Calu3 (cell line): ENCODE results near the gene ITGA11. TPM values are rescaled to one million over a fixed set of nuclear protein-coding genes. Genes with fewer than 3 reads are reported as not detected.
A peak's percentile ranks its signal among the peaks of the same experiment; 100 is the strongest.

Experiments used
- BruUV-seq: library from RNA; stranded (reverse); fragments of 400-500 nt; replicated peaks from 2 replicates; lab custom pipeline; 2021; lab: Mats Ljungman, UMichigan
- CTCF ChIA-PET: fragments of 300-600 bp; sonication (Branson Sonifier 250); formaldehyde crosslinking; loops from one replicate; lab custom pipeline; 2022; ENCODE audit warnings: antibody characterized with exemption; lab: Charles Lee
- DNase-seq: peaks from one replicate; pipeline ENCODE4 v3.0.0; 2022
- H3K27ac Mint-ChIP-seq: one replicate; pipeline ENCODE4 v1.8.0; 2022; ENCODE audit warnings: mixed read lengths; ENCODE audit not compliant: unreplicated experiment
- H3K27me3 Mint-ChIP-seq: one replicate; pipeline ENCODE4 v1.8.0; 2022; ENCODE audit warnings: mixed read lengths; ENCODE audit not compliant: unreplicated experiment
- H3K36me3 Mint-ChIP-seq: one replicate; pipeline ENCODE4 v1.8.0; 2022; ENCODE audit warnings: mild to moderate bottlenecking, moderate library complexity, mixed read lengths; ENCODE audit not compliant: insufficient read depth, unreplicated experiment
- H3K4me1 Mint-ChIP-seq: one replicate; pipeline ENCODE4 v1.8.0; 2022; ENCODE audit warnings: mild to moderate bottlenecking, low read depth, mixed read lengths; ENCODE audit not compliant: unreplicated experiment
- H3K4me3 Mint-ChIP-seq: one replicate; pipeline ENCODE4 v1.8.0; 2022; ENCODE audit warnings: mild to moderate bottlenecking, low read depth, moderate library complexity, mixed read lengths; ENCODE audit not compliant: unreplicated experiment
- H3K9me3 Mint-ChIP-seq: one replicate; pipeline ENCODE4 v1.8.0; 2022; ENCODE audit warnings: low read depth, mixed read lengths; ENCODE audit not compliant: unreplicated experiment
- intact Hi-C: fragments of 100-400 bp; cut with micrococcal nuclease; formaldehyde crosslinking; loops from one replicate; pipeline ENCODE4 v1.10.0; 2022; ENCODE audit not compliant: unreplicated experiment
- total RNA-seq: library from RNA; stranded (reverse); gene quantifications from 2 replicates; pipeline ENCODE4 v1.2.3, GENCODE V29; 2022
- TF ChIP-seq, protein P1 (sequence below): fragments of 200-600 bp; IDR thresholded peaks from one replicate; pipeline ENCODE4 v1.8.0; 2022; ENCODE audit warnings: antibody characterized with exemption; ENCODE audit not compliant: unreplicated experiment

ITGA11 gene
- total RNA-seq, 1 experiment from 2014 or later = not detected

DNA sequence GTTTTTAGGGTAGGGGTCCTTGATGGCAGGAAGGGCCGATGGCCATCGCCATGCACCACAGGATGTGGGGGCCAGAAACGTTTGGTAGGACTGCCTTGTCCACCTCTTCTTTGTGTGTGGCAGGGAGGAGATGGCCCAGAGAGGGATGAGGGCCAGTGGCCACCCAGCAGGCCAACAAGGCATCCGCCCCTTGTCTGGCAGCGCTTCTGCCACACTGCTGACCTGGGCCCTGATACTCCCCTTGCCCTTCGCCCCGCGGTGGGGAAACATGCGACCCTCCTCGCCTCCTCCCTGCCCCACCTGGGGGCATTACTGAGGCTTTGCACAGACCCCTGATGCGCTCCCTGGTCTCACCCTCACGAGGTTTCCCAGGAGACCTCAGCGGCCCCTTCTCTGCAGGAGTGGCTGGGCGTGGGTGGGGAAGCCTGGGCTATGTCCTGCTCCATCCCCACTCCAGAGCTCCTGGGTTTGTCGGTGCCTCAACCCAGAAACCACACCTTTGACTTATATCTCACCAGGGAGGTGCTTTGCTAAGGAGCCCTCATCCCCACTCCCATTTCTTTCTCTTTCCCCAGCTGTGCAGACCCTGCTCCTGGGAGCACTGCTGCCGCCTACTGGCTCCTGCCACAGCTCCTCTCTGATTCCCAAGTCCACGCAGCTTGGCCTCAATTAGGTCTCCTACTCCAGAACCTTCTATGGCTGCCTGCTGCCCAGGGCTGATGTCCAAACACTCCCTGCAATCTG is 115.7 kb downstream of the ITGA11 start:
- H3K36me3 Mint-ChIP-seq = no peaks in the 10 kb centered on the region
- intact Hi-C loops = no loop called here
- TF ChIP-seq, protein P1, sequence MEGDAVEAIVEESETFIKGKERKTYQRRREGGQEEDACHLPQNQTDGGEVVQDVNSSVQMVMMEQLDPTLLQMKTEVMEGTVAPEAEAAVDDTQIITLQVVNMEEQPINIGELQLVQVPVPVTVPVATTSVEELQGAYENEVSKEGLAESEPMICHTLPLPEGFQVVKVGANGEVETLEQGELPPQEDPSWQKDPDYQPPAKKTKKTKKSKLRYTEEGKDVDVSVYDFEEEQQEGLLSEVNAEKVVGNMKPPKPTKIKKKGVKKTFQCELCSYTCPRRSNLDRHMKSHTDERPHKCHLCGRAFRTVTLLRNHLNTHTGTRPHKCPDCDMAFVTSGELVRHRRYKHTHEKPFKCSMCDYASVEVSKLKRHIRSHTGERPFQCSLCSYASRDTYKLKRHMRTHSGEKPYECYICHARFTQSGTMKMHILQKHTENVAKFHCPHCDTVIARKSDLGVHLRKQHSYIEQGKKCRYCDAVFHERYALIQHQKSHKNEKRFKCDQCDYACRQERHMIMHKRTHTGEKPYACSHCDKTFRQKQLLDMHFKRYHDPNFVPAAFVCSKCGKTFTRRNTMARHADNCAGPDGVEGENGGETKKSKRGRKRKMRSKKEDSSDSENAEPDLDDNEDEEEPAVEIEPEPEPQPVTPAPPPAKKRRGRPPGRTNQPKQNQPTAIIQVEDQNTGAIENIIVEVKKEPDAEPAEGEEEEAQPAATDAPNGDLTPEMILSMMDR = peak; percentile 54
- peak; percentile 39 for DNase-seq
- BruUV-seq = no TSS peak
- H3K4me1 Mint-ChIP-seq = no peaks in the 10 kb centered on the region
- H3K27me3 Mint-ChIP-seq = peaks cover 99% of the 10 kb centered on the region
- H3K27ac Mint-ChIP-seq = no peak overlapping the region
- H3K9me3 Mint-ChIP-seq = no peaks in the 10 kb centered on the region
- H3K4me3 Mint-ChIP-seq = no peak overlapping the region
- CTCF ChIA-PET = interaction anchor here (0.9 to 2.3 kb wide), 6 partner anchors 9 to 609 kb away, joined by 3 to 19 read pairs (median 4); no protein-coding TSS in a partner anchor

GRCh38 chr15:68315495-68316031 is 116.4 kb downstream of the ITGA11 start:
- no peaks in the 10 kb centered on the region for H3K36me3 Mint-ChIP-seq
- DNase-seq = no peak
- CTCF ChIA-PET = interaction anchor here (0.7 to 2.3 kb wide), 6 partner anchors 9 to 610 kb away, joined by 3 to 19 read pairs (median 3); no protein-coding TSS in a partner anchor
- no peak overlapping the region for H3K27ac Mint-ChIP-seq
- TF ChIP-seq, protein P1 = no peak
- peaks cover 99% of the 10 kb centered on the region for H3K27me3 Mint-ChIP-seq
- H3K9me3 Mint-ChIP-seq = no peaks in the 10 kb centered on the region
- H3K4me1 Mint-ChIP-seq = no peaks in the 10 kb centered on the region
- no TSS peak for BruUV-seq
- intact Hi-C loops = no loop called here
- H3K4me3 Mint-ChIP-seq = no peak overlapping the region

GRCh38 chr15:68315035-68315434 is 116.9 kb downstream of the ITGA11 start:
- Mint-ChIP-seq H3K4me1 (no peaks in the 10 kb centered on the region), H3K4me3 (no peak overlapping the region), H3K36me3 (no peaks in the 10 kb centered on the region), H3K9me3 (no peaks in the 10 kb centered on the region), H3K27ac (no peak overlapping the region), H3K27me3 (peaks cover 99% of the 10 kb centered on the region)
- no TSS peak for BruUV-seq
- no peak for DNase-seq
- CTCF ChIA-PET = interaction anchor here (0.7 to 1.6 kb wide), 3 partner anchors 8 to 242 kb away, joined by 3 to 4 read pairs (median 3); no protein-coding TSS in a partner anchor
- intact Hi-C loops = no loop called here
- TF ChIP-seq, protein P1 = no peak

GRCh38 chr15:68314563-68314962 is 117.4 kb downstream of the ITGA11 start:
- Mint-ChIP-seq H3K27ac (no peak overlapping the region), H3K4me3 (no peak overlapping the region), H3K27me3 (peaks cover 99% of the 10 kb centered on the region), H3K4me1 (no peaks in the 10 kb centered on the region), H3K36me3 (no peaks in the 10 kb centered on the region), H3K9me3 (no peaks in the 10 kb centered on the region)
- DNase-seq = no peak
- TF ChIP-seq, protein P1 = no peak
- intact Hi-C loops = no loop called here
- CTCF ChIA-PET = no interaction called here
- no TSS peak for BruUV-seq
